WTC11 (cell line): Measurements from ENCODE around the gene GALNT5.

ENCODE experiments used
- FOXK1 ChIP-seq: sonication (generic); formaldehyde crosslinking; IDR thresholded peaks from 2 replicates; pipeline ENCODE4 v1.8.0; 2022; ENCODE audit warnings: mild to moderate bottlenecking, moderate library complexity, missing genetic modification reagents
- NFE2L1 ChIP-seq: sonication (generic); formaldehyde crosslinking; IDR thresholded peaks from 2 replicates; pipeline ENCODE4 v1.8.1; 2023; ENCODE audit warnings: missing genetic modification reagents
- OVOL2 ChIP-seq: fragments of 250-450 bp; sonication (Bioruptor Pico); IDR thresholded peaks from 2 replicates; pipeline ENCODE4 v1.9.0; 2021; ENCODE audit warnings: mild to moderate bottlenecking, borderline replicate concordance
- SP1 ChIP-seq: sonication (generic); formaldehyde crosslinking; conservative IDR thresholded peaks from 2 replicates; pipeline ENCODE4 v1.8.1; 2022; ENCODE audit warnings: missing genetic modification reagents
- TF ChIP-seq, protein P1 (sequence below): fragments of 200-600 bp; IDR thresholded peaks from 2 replicates; pipeline ENCODE4 v1.8.0; 2022; ENCODE audit warnings: antibody characterized with exemption
- TF ChIP-seq, protein P2 (sequence below): sonication (generic); formaldehyde crosslinking; IDR thresholded peaks from 2 replicates; pipeline ENCODE4 v1.8.1; 2023; ENCODE audit warnings: mild to moderate bottlenecking, missing genetic modification reagents, borderline replicate concordance
- TF ChIP-seq, protein P3 (sequence below): sonication (generic); formaldehyde crosslinking; conservative IDR thresholded peaks from 2 replicates; pipeline ENCODE4 v1.8.1; 2022; ENCODE audit warnings: mild to moderate bottlenecking, missing genetic modification reagents

DNA sequence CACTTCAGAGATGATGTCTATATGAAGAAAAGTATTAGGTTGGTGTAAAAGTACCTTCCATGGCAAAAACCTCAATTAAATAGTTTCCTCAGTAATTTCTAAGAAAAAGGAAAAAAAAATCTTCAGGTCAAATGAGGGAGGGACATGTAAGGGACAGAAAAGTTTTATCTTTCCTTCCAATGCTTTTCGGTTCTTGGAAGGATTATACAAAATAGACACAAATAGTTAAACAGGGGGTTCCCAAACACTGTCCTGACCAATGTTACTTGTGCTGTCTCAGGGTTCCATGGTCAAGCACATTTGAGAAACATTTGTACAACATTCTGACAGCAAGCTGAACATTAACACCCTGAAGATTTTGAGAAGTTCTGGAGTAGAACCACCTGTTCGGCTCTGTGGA lies 46.1 kb downstream of the GALNT5 start:
- TF ChIP-seq SP1 (CRISPR knock-in tag) = no peak
- TF ChIP-seq, protein P1, sequence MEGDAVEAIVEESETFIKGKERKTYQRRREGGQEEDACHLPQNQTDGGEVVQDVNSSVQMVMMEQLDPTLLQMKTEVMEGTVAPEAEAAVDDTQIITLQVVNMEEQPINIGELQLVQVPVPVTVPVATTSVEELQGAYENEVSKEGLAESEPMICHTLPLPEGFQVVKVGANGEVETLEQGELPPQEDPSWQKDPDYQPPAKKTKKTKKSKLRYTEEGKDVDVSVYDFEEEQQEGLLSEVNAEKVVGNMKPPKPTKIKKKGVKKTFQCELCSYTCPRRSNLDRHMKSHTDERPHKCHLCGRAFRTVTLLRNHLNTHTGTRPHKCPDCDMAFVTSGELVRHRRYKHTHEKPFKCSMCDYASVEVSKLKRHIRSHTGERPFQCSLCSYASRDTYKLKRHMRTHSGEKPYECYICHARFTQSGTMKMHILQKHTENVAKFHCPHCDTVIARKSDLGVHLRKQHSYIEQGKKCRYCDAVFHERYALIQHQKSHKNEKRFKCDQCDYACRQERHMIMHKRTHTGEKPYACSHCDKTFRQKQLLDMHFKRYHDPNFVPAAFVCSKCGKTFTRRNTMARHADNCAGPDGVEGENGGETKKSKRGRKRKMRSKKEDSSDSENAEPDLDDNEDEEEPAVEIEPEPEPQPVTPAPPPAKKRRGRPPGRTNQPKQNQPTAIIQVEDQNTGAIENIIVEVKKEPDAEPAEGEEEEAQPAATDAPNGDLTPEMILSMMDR = no peak
- TF ChIP-seq, protein P2, sequence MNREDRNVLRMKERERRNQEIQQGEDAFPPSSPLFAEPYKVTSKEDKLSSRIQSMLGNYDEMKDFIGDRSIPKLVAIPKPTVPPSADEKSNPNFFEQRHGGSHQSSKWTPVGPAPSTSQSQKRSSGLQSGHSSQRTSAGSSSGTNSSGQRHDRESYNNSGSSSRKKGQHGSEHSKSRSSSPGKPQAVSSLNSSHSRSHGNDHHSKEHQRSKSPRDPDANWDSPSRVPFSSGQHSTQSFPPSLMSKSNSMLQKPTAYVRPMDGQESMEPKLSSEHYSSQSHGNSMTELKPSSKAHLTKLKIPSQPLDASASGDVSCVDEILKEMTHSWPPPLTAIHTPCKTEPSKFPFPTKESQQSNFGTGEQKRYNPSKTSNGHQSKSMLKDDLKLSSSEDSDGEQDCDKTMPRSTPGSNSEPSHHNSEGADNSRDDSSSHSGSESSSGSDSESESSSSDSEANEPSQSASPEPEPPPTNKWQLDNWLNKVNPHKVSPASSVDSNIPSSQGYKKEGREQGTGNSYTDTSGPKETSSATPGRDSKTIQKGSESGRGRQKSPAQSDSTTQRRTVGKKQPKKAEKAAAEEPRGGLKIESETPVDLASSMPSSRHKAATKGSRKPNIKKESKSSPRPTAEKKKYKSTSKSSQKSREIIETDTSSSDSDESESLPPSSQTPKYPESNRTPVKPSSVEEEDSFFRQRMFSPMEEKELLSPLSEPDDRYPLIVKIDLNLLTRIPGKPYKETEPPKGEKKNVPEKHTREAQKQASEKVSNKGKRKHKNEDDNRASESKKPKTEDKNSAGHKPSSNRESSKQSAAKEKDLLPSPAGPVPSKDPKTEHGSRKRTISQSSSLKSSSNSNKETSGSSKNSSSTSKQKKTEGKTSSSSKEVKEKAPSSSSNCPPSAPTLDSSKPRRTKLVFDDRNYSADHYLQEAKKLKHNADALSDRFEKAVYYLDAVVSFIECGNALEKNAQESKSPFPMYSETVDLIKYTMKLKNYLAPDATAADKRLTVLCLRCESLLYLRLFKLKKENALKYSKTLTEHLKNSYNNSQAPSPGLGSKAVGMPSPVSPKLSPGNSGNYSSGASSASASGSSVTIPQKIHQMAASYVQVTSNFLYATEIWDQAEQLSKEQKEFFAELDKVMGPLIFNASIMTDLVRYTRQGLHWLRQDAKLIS (CRISPR knock-in tag) = no peak
- no peak for TF ChIP-seq FOXK1 (CRISPR knock-in tag)
- no peak for TF ChIP-seq NFE2L1 (CRISPR knock-in tag)
- TF ChIP-seq OVOL2 (CRISPR knock-in tag) = no peak
- TF ChIP-seq, protein P3, sequence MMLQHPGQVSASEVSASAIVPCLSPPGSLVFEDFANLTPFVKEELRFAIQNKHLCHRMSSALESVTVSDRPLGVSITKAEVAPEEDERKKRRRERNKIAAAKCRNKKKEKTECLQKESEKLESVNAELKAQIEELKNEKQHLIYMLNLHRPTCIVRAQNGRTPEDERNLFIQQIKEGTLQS = no peak
